Gastrocnemius medialis (tissue), 4 donors: ENCODE results near the gene RIOK2.

Experiments
- CTCF ChIP-seq, 5 experiments: fragments of 450-650 bp in 3 of 5; fragments of 200-600 bp in 2 of 5; sonication (generic) in 2 of 5; IDR thresholded peaks in 4 of 5; conservative IDR thresholded peaks in 1 of 5; 1 replicate in 4 of 5; 2 replicates in 1 of 5; pipeline ENCODE4 v1.5.1; 2016 to 2019; ENCODE audit warnings: antibody characterized with exemption in 5 of 5, mild to moderate bottlenecking in 3 of 5, moderate library complexity in 3 of 5
- POLR2A ChIP-seq, 2 donors: fragments of 450-650 bp; IDR thresholded peaks; one replicate each; pipeline ENCODE4 v1.6.1; 2017; ENCODE audit warnings: antibody characterized with exemption in 2 of 2, mild to moderate bottlenecking in 2 of 2, moderate library complexity in 2 of 2

- TF ChIP-seq POLR2A (IDR thresholded peaks at IDR 0.05) (no peak), CTCF (IDR thresholded peaks at IDR 0.05 in 4 of 5, conservative IDR thresholded peaks at IDR 0.05 in 1 of 5) (no peak)
These were observed 41.5 kb downstream of the RIOK2 start for GRCh38 chr5:97141539-97141938.
